HEK293 (cell line): ENCODE data around the gene LRBA.

Experiments used
- CTCF ChIA-PET: fragments of 350-600 bp; formaldehyde crosslinking; extraction: SDS; loops from one replicate; lab custom pipeline; 2021; ENCODE audit warnings: antibody characterized with exemption; lab: Yijun Ruan, JAX
- POLR2A ChIA-PET: fragments of 300-600 bp; formaldehyde crosslinking; extraction: SDS; loops from one replicate; lab custom pipeline; 2020; ENCODE audit warnings: antibody characterized with exemption, inconsistent platforms; lab: Yijun Ruan, JAX
- H3K27ac ChIP-seq: fragments of 200-500 bp; sonication (Bioruptor generic); 2 replicates; pipeline ENCODE4 v1.5.1; 2014; ENCODE audit warnings: low read depth, low read length, control low read depth, inconsistent platforms; ENCODE audit errors: extremely low read depth
- H3K36me3 ChIP-seq, 2 experiments: fragments of 200-500 bp in 1 of 2; sonication (Bioruptor generic) in 1 of 2; 1 replicate in 1 of 2; 2 replicates in 1 of 2; pipeline ENCODE4 v1.5.1; 2014 to 2017; ENCODE audit warnings: inconsistent platforms in 2 of 2, low read length in 2 of 2; ENCODE audit not compliant: control insufficient read depth in 2 of 2, insufficient read depth in 1 of 2
- H3K4me1 ChIP-seq: fragments of 200-500 bp; sonication (Bioruptor generic); 2 replicates; pipeline ENCODE4 v1.5.1; 2014; ENCODE audit warnings: mild to moderate bottlenecking, low read length, inconsistent platforms; ENCODE audit not compliant: control insufficient read depth, insufficient read depth
- H3K4me3 ChIP-seq: 2 replicates; pipeline ENCODE4 v1.5.1; 2011; ENCODE audit warnings: low read depth, mild to moderate bottlenecking, control low read depth, low read length, moderate library complexity
- H3K9me3 ChIP-seq: fragments of 200-500 bp; sonication (Bioruptor generic); 2 replicates; pipeline ENCODE4 v1.5.1; 2014; ENCODE audit warnings: low read depth, low read length, inconsistent platforms; ENCODE audit not compliant: control insufficient read depth, insufficient read depth
- FEZF1 ChIP-seq: fragments of 450-650 bp; formaldehyde crosslinking; IDR thresholded peaks from 2 replicates; pipeline ENCODE4 v1.5.1; 2016; ENCODE audit warnings: missing biosample characterization, missing genetic modification characterization
- GLI4 ChIP-seq: fragments of 450-650 bp; formaldehyde crosslinking; IDR thresholded peaks from 2 replicates; pipeline ENCODE4 v1.5.1; 2016; ENCODE audit warnings: missing biosample characterization, missing genetic modification characterization
- HOXD13 ChIP-seq: sonication (generic); formaldehyde crosslinking; IDR thresholded peaks from 2 replicates; pipeline ENCODE4 v1.8.0; 2022; ENCODE audit warnings: missing genetic modification reagents, borderline replicate concordance
- KLF16 ChIP-seq: fragments of 450-650 bp; formaldehyde crosslinking; IDR thresholded peaks from 2 replicates; pipeline ENCODE4 v1.5.1; 2017; ENCODE audit warnings: missing biosample characterization, missing genetic modification characterization
- OVOL3 ChIP-seq: fragments of 450-650 bp; formaldehyde crosslinking; IDR thresholded peaks from 2 replicates; pipeline ENCODE4 v1.5.1; 2016; ENCODE audit warnings: missing biosample characterization, missing genetic modification characterization
- PRDM1 ChIP-seq: fragments of 450-650 bp; formaldehyde crosslinking; IDR thresholded peaks from 2 replicates; pipeline ENCODE4; 2016; ENCODE audit warnings: missing biosample characterization, missing genetic modification characterization
- SALL2 ChIP-seq: fragments of 450-650 bp; formaldehyde crosslinking; IDR thresholded peaks from 2 replicates; pipeline ENCODE4 v1.5.0; 2017; ENCODE audit warnings: missing biosample characterization, mild to moderate bottlenecking, missing genetic modification characterization, borderline replicate concordance
- WT1 ChIP-seq: fragments of 450-650 bp; formaldehyde crosslinking; IDR thresholded peaks from 2 replicates; pipeline ENCODE4 v1.5.1; 2016; ENCODE audit warnings: missing biosample characterization, missing genetic modification characterization
- ZFP3 ChIP-seq: fragments of 450-650 bp; formaldehyde crosslinking; IDR thresholded peaks from 2 replicates; pipeline ENCODE4 v1.5.1; 2016; ENCODE audit warnings: low read depth, missing biosample characterization, missing genetic modification characterization
- ZNF211 ChIP-seq: fragments of 450-650 bp; formaldehyde crosslinking; IDR thresholded peaks from 2 replicates; pipeline ENCODE4 v1.5.1; 2016; ENCODE audit warnings: low read depth, missing biosample characterization, missing genetic modification characterization
- ZNF248 ChIP-seq: fragments of 450-650 bp; formaldehyde crosslinking; IDR thresholded peaks from 2 replicates; pipeline ENCODE4 v1.5.1; 2017; ENCODE audit warnings: missing biosample characterization, missing genetic modification characterization
- ZNF366 ChIP-seq: fragments of 450-650 bp; formaldehyde crosslinking; conservative IDR thresholded peaks from 2 replicates; pipeline ENCODE4 v1.5.1; 2016; ENCODE audit warnings: missing biosample characterization, missing genetic modification characterization
- ZNF404 ChIP-seq: fragments of 450-650 bp; formaldehyde crosslinking; IDR thresholded peaks from 2 replicates; pipeline ENCODE4 v1.5.1; 2017; ENCODE audit warnings: missing biosample characterization, missing genetic modification characterization
- ZNF433 ChIP-seq: fragments of 450-650 bp; formaldehyde crosslinking; IDR thresholded peaks from 2 replicates; pipeline ENCODE4 v1.5.1; 2016; ENCODE audit warnings: missing biosample characterization, missing genetic modification characterization, low read depth
- ZNF501 ChIP-seq: fragments of 450-650 bp; formaldehyde crosslinking; IDR thresholded peaks from 2 replicates; pipeline ENCODE4 v1.5.1; 2016; ENCODE audit warnings: missing biosample characterization, missing genetic modification characterization
- ZNF561 ChIP-seq: fragments of 450-650 bp; IDR thresholded peaks from 2 replicates; pipeline ENCODE4 v1.5.1; 2018; ENCODE audit warnings: missing biosample characterization, missing genetic modification characterization, borderline replicate concordance
- ZNF571 ChIP-seq: fragments of 450-650 bp; formaldehyde crosslinking; IDR thresholded peaks from 2 replicates; pipeline ENCODE4 v1.5.0; 2017; ENCODE audit warnings: missing biosample characterization, missing genetic modification characterization
- ZNF658 ChIP-seq: fragments of 450-650 bp; formaldehyde crosslinking; IDR thresholded peaks from 2 replicates; pipeline ENCODE4; 2016; ENCODE audit warnings: missing biosample characterization, missing genetic modification characterization
- ZNF843 ChIP-seq: fragments of 450-650 bp; formaldehyde crosslinking; IDR thresholded peaks from 2 replicates; pipeline ENCODE4 v1.5.1; 2016; ENCODE audit warnings: missing biosample characterization, missing genetic modification characterization
- TF ChIP-seq, protein P1 (sequence below): fragments of 450-650 bp; formaldehyde crosslinking; IDR thresholded peaks from 2 replicates; pipeline ENCODE4 v1.5.1; 2016; ENCODE audit warnings: missing biosample characterization, missing genetic modification characterization
- TF ChIP-seq, protein P2 (sequence below): fragments of 450-650 bp; formaldehyde crosslinking; IDR thresholded peaks from 2 replicates; pipeline ENCODE4 v1.5.1; 2016; ENCODE audit warnings: missing biosample characterization, missing genetic modification characterization, low read depth
- TF ChIP-seq, protein P3 (sequence below): IDR thresholded peaks from 2 replicates; pipeline ENCODE4 v1.6.1; 2011; ENCODE audit warnings: mild to moderate bottlenecking, low read depth, low read length, borderline replicate concordance
- TF ChIP-seq, protein P4 (sequence below): fragments of 450-650 bp; formaldehyde crosslinking; IDR thresholded peaks from 2 replicates; pipeline ENCODE4 v1.5.1; 2016; ENCODE audit warnings: missing biosample characterization, missing genetic modification characterization, borderline replicate concordance
- TF ChIP-seq, protein P5 (sequence below): fragments of 450-650 bp; formaldehyde crosslinking; IDR thresholded peaks from 2 replicates; pipeline ENCODE4 v1.5.1; 2016; ENCODE audit warnings: missing biosample characterization, missing genetic modification characterization

Gene LRBA

DNA sequence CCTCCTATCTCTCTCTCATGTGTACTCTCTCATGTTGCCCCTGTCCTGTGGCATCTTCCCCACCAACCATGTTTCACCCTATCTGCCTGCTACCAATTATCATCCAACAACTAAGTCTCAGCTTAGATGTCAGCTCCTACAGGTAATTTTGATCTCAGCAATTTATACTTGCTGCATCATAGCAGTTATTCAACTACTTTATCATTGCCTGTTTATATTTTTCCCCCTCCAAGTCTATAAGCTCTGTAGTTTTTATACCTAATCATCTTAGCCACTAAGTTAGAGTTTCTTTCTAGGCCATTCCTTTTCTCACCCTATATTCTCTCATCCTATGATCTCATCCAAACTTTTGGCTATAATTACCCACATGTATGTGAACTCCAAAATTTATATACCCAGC lies 382.4 kb downstream of the LRBA start:
- H3K9me3 ChIP-seq = no peaks in the 10 kb centered on the region
- ChIA-PET CTCF (no interaction called here), POLR2A (no interaction called here)
- TF ChIP-seq, protein P1, sequence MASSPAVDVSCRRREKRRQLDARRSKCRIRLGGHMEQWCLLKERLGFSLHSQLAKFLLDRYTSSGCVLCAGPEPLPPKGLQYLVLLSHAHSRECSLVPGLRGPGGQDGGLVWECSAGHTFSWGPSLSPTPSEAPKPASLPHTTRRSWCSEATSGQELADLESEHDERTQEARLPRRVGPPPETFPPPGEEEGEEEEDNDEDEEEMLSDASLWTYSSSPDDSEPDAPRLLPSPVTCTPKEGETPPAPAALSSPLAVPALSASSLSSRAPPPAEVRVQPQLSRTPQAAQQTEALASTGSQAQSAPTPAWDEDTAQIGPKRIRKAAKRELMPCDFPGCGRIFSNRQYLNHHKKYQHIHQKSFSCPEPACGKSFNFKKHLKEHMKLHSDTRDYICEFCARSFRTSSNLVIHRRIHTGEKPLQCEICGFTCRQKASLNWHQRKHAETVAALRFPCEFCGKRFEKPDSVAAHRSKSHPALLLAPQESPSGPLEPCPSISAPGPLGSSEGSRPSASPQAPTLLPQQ (tag by site-specific recombination) = no peak
- TF ChIP-seq ZFP3 (tag by site-specific recombination) (no peak), ZNF433 (tag by site-specific recombination) (no peak)
- no peaks in the 10 kb centered on the region for H3K36me3 ChIP-seq
- H3K27ac ChIP-seq = no peak overlapping the region
- H3K4me1 ChIP-seq = no peaks in the 10 kb centered on the region
- no peak overlapping the region for H3K4me3 ChIP-seq

DNA sequence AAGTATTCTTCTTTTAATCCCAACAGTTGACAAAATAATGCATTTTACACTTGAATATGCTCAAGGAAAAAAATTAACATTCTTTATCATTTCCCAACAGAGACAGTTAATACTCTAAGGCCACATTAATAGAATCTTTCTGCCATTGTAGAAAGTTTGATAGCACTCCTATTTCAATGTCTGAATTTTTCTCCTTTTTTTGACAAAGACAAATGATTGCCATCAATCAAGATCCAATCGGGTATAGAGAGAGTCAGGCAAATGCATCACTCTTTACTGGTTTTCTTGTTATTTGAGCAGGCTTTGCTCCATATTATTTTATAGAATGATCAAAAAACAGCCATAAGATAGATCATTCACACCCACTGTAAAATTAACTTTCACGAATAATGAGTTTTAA lies 387.0 kb downstream of the LRBA start:
- no peaks in the 10 kb centered on the region for H3K36me3 ChIP-seq
- no peak for TF ChIP-seq KLF16
- no peak for TF ChIP-seq SALL2 (tag by site-specific recombination)
- no peak for TF ChIP-seq ZNF561
- TF ChIP-seq ZNF404 (tag by site-specific recombination) = no peak
- no peak for TF ChIP-seq ZNF501 (tag by site-specific recombination)
- TF ChIP-seq GLI4 (tag by site-specific recombination) = no peak
- TF ChIP-seq HOXD13 = no peak
- TF ChIP-seq ZNF211 (tag by site-specific recombination) = no peak
- TF ChIP-seq ZNF658 (tag by site-specific recombination) = no peak
- no peak for TF ChIP-seq PRDM1 (tag by site-specific recombination)
- TF ChIP-seq, protein P2, sequence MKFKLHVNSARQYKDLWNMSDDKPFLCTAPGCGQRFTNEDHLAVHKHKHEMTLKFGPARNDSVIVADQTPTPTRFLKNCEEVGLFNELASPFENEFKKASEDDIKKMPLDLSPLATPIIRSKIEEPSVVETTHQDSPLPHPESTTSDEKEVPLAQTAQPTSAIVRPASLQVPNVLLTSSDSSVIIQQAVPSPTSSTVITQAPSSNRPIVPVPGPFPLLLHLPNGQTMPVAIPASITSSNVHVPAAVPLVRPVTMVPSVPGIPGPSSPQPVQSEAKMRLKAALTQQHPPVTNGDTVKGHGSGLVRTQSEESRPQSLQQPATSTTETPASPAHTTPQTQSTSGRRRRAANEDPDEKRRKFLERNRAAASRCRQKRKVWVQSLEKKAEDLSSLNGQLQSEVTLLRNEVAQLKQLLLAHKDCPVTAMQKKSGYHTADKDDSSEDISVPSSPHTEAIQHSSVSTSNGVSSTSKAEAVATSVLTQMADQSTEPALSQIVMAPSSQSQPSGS = no peak
- no peak for TF ChIP-seq ZNF366 (tag by site-specific recombination)
- no peak for TF ChIP-seq FEZF1
- no peak for TF ChIP-seq WT1 (tag by site-specific recombination)
- H3K4me1 ChIP-seq = no peaks in the 10 kb centered on the region
- H3K27ac ChIP-seq = no peak overlapping the region
- no peak overlapping the region for H3K4me3 ChIP-seq
- ChIA-PET POLR2A (interaction anchor here (0.5 kb wide), 1 partner anchor 36 kb away, joined by 8 read pairs; no protein-coding TSS in a partner anchor), CTCF (no interaction called here)
- H3K9me3 ChIP-seq = no peaks in the 10 kb centered on the region

DNA sequence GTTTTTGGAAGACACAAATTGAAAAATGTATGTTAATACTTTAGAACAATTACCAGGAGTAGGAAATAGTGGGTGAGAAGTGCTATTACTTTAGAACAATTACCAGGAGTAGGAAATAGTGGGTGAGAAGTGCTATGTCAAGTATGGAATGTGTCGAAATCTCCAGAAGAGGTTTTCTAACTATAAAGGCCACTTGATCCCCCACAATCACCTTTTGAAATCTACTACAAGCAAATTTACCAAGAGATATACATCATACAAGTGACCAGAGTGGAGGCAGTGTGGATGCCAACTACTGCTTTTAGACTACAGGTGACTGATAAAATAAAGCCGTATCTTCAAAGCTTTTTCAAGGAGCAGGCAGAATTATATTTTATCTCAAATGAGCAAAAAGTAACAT lies 390.1 kb downstream of the LRBA start:
- H3K4me3 ChIP-seq = no peak overlapping the region
- ChIA-PET POLR2A (no interaction called here), CTCF (no interaction called here)
- no peaks in the 10 kb centered on the region for H3K9me3 ChIP-seq
- TF ChIP-seq, protein P3, sequence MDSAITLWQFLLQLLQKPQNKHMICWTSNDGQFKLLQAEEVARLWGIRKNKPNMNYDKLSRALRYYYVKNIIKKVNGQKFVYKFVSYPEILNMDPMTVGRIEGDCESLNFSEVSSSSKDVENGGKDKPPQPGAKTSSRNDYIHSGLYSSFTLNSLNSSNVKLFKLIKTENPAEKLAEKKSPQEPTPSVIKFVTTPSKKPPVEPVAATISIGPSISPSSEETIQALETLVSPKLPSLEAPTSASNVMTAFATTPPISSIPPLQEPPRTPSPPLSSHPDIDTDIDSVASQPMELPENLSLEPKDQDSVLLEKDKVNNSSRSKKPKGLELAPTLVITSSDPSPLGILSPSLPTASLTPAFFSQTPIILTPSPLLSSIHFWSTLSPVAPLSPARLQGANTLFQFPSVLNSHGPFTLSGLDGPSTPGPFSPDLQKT = no peak
- TF ChIP-seq, protein P4, sequence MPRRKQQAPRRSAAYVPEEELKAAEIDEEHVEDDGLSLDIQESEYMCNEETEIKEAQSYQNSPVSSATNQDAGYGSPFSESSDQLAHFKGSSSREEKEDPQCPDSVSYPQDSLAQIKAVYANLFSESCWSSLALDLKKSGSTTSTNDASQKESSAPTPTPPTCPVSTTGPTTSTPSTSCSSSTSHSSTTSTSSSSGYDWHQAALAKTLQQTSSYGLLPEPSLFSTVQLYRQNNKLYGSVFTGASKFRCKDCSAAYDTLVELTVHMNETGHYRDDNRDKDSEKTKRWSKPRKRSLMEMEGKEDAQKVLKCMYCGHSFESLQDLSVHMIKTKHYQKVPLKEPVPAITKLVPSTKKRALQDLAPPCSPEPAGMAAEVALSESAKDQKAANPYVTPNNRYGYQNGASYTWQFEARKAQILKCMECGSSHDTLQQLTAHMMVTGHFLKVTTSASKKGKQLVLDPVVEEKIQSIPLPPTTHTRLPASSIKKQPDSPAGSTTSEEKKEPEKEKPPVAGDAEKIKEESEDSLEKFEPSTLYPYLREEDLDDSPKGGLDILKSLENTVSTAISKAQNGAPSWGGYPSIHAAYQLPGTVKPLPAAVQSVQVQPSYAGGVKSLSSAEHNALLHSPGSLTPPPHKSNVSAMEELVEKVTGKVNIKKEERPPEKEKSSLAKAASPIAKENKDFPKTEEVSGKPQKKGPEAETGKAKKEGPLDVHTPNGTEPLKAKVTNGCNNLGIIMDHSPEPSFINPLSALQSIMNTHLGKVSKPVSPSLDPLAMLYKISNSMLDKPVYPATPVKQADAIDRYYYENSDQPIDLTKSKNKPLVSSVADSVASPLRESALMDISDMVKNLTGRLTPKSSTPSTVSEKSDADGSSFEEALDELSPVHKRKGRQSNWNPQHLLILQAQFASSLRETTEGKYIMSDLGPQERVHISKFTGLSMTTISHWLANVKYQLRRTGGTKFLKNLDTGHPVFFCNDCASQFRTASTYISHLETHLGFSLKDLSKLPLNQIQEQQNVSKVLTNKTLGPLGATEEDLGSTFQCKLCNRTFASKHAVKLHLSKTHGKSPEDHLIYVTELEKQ (tag by site-specific recombination) = no peak
- TF ChIP-seq ZNF571 (tag by site-specific recombination) (no peak), ZNF843 (no peak), ZNF248 (tag by site-specific recombination) (no peak), OVOL3 (tag by site-specific recombination) (no peak)
- TF ChIP-seq, protein P5, sequence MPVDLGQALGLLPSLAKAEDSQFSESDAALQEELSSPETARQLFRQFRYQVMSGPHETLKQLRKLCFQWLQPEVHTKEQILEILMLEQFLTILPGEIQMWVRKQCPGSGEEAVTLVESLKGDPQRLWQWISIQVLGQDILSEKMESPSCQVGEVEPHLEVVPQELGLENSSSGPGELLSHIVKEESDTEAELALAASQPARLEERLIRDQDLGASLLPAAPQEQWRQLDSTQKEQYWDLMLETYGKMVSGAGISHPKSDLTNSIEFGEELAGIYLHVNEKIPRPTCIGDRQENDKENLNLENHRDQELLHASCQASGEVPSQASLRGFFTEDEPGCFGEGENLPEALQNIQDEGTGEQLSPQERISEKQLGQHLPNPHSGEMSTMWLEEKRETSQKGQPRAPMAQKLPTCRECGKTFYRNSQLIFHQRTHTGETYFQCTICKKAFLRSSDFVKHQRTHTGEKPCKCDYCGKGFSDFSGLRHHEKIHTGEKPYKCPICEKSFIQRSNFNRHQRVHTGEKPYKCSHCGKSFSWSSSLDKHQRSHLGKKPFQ (tag by site-specific recombination) = no peak
- H3K36me3 ChIP-seq = no peaks in the 10 kb centered on the region
- no peaks in the 10 kb centered on the region for H3K4me1 ChIP-seq
- H3K27ac ChIP-seq = no peak overlapping the region
